GM18861 (cell line): ENCODE results near the gene ADAMTS16.

ENCODE experiments used
- ATAC-seq: cut with Tn5 transposase; IDR thresholded peaks from one replicate; pipeline ENCODE4 v1.9.1; 2021; ENCODE audit not compliant: unreplicated experiment

ADAMTS16 gene

DNA sequence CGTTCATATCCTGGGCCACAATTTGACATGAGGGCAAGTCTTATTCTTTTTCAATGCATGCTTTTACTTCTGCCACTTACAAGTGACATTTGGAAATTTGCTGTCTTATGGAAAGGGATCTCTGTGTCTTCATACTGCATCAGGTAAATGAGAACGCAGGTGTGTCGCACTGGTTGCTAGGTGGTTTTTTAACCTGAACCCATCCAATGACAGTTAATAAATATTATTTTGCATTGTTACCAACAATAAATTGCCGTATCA, 1.1 kb downstream of the ADAMTS16 start:
- ATAC-seq = no peak

GRCh38 chr5:5141625-5142525, 1.7 kb downstream of the ADAMTS16 start:
- ATAC-seq = no peak

GRCh38 chr5:5144441-5144840, 4.3 kb downstream of the ADAMTS16 start:
- ATAC-seq = no peak

GRCh38 chr5:5145651-5146529, 5.8 kb downstream of the ADAMTS16 start:
- no peak for ATAC-seq

GRCh38 chr5:5146530-5147160, 6.5 kb downstream of the ADAMTS16 start:
- ATAC-seq = no peak

DNA sequence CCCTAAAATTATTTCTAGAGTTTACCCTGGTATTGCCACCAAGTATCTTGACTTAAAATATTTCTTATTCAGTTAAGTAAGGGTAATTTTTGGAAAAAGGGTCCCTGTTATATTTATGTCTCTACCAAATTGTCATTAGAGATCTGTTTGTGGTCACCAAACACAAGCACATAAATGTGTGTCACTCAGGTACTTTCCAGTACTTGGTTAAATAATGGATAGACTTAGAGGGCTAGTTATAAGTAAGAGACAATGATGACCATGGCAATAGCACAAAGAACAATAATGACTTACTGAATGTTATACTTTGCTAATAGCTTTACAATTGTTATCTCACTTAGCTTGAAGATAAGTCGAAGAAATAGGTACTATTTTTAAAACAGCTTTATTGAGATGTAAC, 9.0 kb downstream of the ADAMTS16 start:
- ATAC-seq = no peak

GRCh38 chr5:5150667-5151066, 10.5 kb downstream of the ADAMTS16 start:
- ATAC-seq = no peak

DNA sequence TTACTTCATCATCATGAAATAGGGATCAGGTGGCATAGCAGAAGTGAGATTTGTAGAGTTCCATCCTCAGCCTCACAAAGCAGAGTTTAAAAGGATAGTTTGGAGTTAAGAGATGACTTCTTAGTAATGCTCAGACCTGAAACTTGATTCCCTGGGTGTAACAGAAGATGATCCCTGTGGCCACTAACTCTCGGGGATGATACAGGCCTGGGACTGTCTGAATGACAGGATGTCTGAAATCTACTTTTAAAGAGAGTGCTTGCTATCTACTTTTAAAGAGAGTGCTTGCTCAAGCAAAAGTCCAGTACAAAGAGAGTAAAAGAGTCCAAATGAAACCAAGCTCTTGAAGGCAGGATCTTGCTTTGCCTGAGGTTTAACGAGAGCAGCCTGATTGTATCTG, 14.6 kb downstream of the ADAMTS16 start:
- no peak for ATAC-seq

DNA sequence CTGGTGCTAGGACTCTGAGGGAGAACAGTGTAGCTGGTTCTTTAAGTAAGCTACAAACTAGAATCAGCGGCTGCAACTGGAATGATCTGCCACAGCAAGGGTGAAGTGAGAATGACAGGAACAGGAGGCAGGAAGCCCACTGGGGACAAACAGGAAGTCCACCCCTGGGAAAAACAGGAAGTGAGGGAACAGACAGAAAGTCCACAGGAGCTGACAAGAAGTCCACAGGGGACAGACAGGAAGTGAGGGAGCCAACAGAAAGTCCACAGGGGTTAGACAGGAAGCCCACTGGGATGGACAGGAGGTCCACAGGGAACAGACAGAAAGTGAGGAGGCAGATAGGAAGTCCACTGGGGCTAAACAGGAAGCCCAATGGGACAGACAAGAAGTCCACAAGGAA, 15.5 kb downstream of the ADAMTS16 start:
- ATAC-seq = no peak

GRCh38 chr5:5156471-5157082, 16.4 kb downstream of the ADAMTS16 start:
- ATAC-seq = no peak

DNA sequence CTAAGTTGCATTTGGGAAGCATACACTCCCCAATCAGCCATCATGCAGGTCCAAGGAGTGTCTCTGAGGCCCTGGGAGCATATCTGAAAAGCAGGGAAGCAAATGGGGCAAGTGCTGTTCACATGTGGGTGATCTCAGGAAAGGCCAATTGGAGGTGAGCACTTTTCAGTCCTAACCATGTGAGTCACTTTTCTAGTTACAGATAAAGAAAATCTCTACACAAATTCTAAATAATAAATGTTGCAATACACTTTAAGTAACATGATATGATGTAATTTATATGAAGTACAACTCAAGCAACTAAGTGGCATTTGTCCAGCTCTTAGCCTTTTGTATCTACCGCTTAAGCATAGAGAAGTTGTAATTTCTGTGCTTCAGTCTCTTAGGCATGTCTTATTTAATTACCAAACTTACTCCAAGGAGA, 18.4 kb downstream of the ADAMTS16 start:
- ATAC-seq = no peak

- ATAC-seq = no peak
Measured at GRCh38 chr5:5159282-5160103, 19.4 kb downstream of the ADAMTS16 start.

DNA sequence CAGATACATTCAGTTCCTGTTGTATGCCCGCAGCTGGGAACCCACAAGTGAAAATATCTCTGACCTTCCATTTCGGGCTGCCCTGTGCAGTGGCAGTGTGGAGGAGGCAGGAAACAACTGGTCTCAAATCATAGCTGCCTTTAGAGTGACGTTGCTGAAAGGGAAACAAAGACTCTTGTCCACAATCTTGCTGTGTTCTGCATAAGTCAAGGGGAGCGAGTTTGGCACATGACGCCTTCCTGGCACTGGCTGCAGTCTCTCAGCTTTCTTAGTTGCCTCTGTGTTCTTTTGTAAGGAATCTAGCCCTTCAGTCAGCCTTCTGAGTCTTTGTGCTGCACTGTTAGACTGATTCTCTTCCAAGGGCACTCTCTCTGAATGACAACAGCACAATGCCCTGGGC, 24.0 kb downstream of the ADAMTS16 start:
- ATAC-seq = no peak

DNA sequence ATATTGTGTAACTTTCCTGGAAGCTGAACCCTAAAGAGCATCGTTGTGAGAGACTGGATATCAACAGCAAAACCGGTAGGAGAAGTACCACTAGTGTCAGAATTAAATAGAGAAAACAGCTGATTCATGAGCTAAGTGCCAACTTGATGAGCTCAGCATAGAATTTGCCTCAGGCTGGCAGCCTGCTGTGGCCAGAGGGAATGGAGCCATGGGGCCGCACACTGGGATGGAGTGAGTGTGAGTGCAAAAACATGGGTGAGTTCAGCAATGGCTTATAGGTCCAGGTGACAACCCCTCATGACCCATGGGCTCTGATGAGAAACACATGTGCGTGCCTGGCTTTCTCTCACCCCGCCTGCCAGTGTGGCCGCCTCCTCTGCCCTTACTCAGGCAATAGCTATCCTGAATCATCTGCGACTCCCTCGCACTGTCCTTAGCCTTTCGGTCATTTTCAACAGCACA, 25.4 kb downstream of the ADAMTS16 start:
- no peak for ATAC-seq

- no peak for ATAC-seq
Measured at GRCh38 chr5:5169466-5169865, 29.3 kb downstream of the ADAMTS16 start.

DNA sequence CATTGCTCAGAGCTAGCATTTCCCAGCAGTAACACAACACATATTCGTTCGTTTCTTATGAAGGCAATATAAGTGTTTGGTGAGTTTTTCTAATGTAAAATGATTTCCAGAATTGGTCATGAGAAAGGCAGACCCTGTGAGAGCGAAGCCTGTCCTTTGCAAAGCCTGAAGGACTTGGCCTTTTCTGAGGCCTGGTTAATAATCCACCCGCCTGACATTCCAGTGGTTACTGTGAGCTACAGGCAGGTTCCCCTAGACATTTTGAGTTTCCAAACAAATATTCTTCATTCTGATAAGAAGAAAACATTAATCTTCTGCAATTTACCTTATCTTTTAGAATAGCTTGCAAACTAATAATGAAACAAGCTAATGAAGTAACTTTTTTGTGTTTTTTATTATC, 38.0 kb downstream of the ADAMTS16 start:
- no peak for ATAC-seq

DNA sequence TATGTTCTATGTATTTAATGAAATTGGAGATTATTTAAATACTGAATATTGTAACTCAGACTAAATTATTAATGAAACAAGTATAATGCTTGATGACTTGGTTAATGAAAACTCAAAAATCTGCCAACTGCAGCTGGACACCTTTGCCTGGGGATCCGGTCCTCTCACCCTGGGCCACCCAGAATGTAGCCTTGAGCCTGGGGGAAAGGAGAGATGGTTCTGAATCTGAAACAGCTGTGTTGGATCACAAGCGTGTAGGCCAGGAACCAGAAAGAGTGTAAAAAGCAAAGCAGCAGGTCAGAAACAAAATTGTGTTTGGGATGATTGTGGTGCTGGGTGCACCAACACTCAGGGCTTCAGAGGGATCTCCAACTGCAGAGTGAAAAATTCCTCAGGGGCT, 38.5 kb downstream of the ADAMTS16 start:
- ATAC-seq = no peak

DNA sequence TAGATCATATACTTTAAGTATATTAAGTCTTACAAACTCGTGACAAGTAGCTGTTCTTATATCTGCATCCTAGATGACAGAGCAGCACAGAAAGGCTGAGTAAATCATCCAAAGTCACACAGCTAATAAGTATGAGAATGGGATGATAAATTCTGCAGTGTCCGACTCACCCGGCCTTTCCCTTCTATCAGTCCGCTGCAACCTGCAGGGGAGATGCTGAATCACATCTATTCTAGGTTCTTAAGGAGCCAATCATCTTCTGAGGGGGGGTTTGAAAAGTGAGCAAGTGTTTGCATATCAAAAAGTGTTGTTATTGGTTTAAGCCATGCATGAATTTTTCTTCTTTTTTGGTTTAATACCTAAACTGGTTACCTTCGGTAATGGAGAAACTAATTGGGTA, 38.9 kb downstream of the ADAMTS16 start:
- no peak for ATAC-seq

DNA sequence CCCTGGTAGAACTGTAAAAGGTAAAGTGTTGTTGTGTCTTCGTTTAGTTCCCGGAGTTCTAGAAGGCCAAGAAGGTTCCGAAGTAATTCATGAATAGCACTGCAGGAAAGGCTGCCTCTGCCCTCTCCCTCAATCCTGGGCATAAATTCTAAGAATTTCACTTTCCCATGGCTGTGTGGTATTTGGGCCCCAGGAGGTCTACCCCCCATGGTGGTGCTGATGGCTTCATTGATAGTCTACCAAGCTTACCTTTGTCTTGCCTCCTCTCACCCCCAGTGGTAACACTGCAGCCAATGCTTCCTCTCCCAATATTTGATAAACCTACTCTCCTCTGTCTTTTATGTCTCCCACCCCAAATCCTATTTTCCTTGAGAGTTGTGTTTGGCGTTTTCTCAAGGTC, 39.5 kb downstream of the ADAMTS16 start:
- ATAC-seq = no peak

DNA sequence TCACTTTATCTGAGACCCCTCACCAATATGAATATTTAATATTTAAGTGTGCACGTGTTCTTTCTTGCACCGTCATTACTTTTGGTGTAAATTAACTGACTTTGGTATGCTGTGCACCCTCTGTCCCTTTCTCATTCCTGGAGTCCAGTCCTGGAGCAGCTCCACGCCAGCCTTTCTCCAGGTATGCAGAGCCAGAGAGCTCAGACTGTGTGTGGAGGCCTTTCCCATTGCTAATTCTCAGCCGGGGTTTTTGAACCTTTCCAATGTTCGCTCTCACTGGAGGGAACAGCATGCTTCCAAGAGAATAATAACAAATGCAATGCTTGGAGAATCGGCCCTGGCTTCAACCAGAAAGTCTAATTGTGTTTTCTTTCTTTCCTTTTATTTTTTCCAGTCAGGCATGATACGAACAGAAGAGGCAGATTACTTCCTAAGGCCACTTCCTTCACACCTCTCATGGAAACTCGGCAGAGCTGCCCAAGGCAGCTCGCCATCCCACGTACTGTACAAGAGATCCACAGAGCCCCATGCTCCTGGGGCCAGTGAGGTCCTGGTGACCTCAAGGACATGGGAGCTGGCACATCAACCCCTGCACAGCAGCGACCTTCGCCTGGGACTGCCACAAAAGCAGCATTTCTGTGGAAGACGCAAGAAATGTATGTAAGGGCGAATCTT, 41.7 kb downstream of the ADAMTS16 start:
- ATAC-seq = no peak
